ENCODE measurements around the gene EPOP. TPM values are rescaled to one million over a fixed set of nuclear protein-coding genes. Genes with fewer than 3 reads are reported as not detected.

The EPOP gene
- total RNA-seq, 1 experiment from 2014 or later: 20.4 TPM

GRCh38 chr17:38685491-38685890, 10.7 kb upstream of the EPOP start:
- no peak for DNase-seq (ENCODE audit: low read depth)
- in situ Hi-C loops (cut with HindIII; ENCODE audit: low pct_unique_long_range_greater_than_20kb, low sequenced_read_pairs): no loop called here

- no peak for DNase-seq (ENCODE audit: low read depth)
- in situ Hi-C loops (cut with HindIII; ENCODE audit: low pct_unique_long_range_greater_than_20kb, low sequenced_read_pairs): no loop called here
These were observed 6.3 kb upstream of the EPOP start for GRCh38 chr17:38681096-38681495.

- DNase-seq (ENCODE audit: low read depth): no peak
- in situ Hi-C loops (cut with HindIII; ENCODE audit: low pct_unique_long_range_greater_than_20kb, low sequenced_read_pairs): no loop called here
These were observed 3.1 kb upstream of the EPOP start for GRCh38 chr17:38677819-38678218.

GRCh38 chr17:38676706-38677504, 2.1 kb upstream of the EPOP start:
- in situ Hi-C loops (cut with HindIII; ENCODE audit: low pct_unique_long_range_greater_than_20kb, low sequenced_read_pairs): no loop called here
- DNase-seq (ENCODE audit: low read depth): peak; percentile 84

- DNase-seq (ENCODE audit: low read depth): no peak
- in situ Hi-C loops (cut with HindIII; ENCODE audit: low pct_unique_long_range_greater_than_20kb, low sequenced_read_pairs): no loop called here
These were observed 576 bp downstream of the EPOP start for GRCh38 chr17:38674014-38674748.

GRCh38 chr17:38673707-38674013, 1.1 kb downstream of the EPOP start:
- in situ Hi-C loops (cut with HindIII; ENCODE audit: low pct_unique_long_range_greater_than_20kb, low sequenced_read_pairs): no loop called here

GRCh38 chr17:38672788-38673706, 1.7 kb downstream of the EPOP start:
- no peak for DNase-seq (ENCODE audit: low read depth)
- in situ Hi-C loops (cut with HindIII; ENCODE audit: low pct_unique_long_range_greater_than_20kb, low sequenced_read_pairs): no loop called here

More at GRCh38 chr17:38673707-38674013, 1.1 kb downstream of the EPOP start:
- no peak for DNase-seq (ENCODE audit: low read depth)

GRCh38 chr17:38671939-38672720, 2.6 kb downstream of the EPOP start:
- in situ Hi-C loops (cut with HindIII; ENCODE audit: low pct_unique_long_range_greater_than_20kb, low sequenced_read_pairs): no loop called here
- DNase-seq (ENCODE audit: low read depth): no peak

GRCh38 chr17:38669520-38669919, 5.2 kb downstream of the EPOP start:
- in situ Hi-C loops (cut with HindIII; ENCODE audit: low pct_unique_long_range_greater_than_20kb, low sequenced_read_pairs): no loop called here
- DNase-seq (ENCODE audit: low read depth): no peak

GRCh38 chr17:38667787-38668122, 7.0 kb downstream of the EPOP start:
- no peak for DNase-seq (ENCODE audit: low read depth)
- in situ Hi-C loops (cut with HindIII; ENCODE audit: low pct_unique_long_range_greater_than_20kb, low sequenced_read_pairs): no loop called here

GRCh38 chr17:38667099-38667786, 7.5 kb downstream of the EPOP start:
- in situ Hi-C loops (cut with HindIII; ENCODE audit: low pct_unique_long_range_greater_than_20kb, low sequenced_read_pairs): no loop called here
- DNase-seq (ENCODE audit: low read depth): peak; percentile 54

- in situ Hi-C loops (cut with HindIII; ENCODE audit: low pct_unique_long_range_greater_than_20kb, low sequenced_read_pairs): no loop called here
- DNase-seq (ENCODE audit: low read depth): no peak
These were observed 10.7 kb downstream of the EPOP start for GRCh38 chr17:38663964-38664644.

GRCh38 chr17:38663125-38663751, 11.5 kb downstream of the EPOP start:
- in situ Hi-C loops (cut with HindIII; ENCODE audit: low pct_unique_long_range_greater_than_20kb, low sequenced_read_pairs): no loop called here
- peak; percentile 52 for DNase-seq (ENCODE audit: low read depth)

- in situ Hi-C loops (cut with HindIII; ENCODE audit: low pct_unique_long_range_greater_than_20kb, low sequenced_read_pairs): no loop called here
- DNase-seq (ENCODE audit: low read depth): peak; percentile 28
These were observed 14.4 kb downstream of the EPOP start for GRCh38 chr17:38660097-38661025.

GRCh38 chr17:38659415-38659814, 15.3 kb downstream of the EPOP start:
- in situ Hi-C loops (cut with HindIII; ENCODE audit: low pct_unique_long_range_greater_than_20kb, low sequenced_read_pairs): no loop called here
- DNase-seq (ENCODE audit: low read depth): no peak

All from Caki2 (cell line).